Parathyroid adenoma (tissue), 2 donors: ENCODE data around the gene TCF7L2.

Experiments
- H2AFZ ChIP-seq: fragments of 300-600 bp; sonication (generic); one replicate; pipeline ENCODE4 v1.7.0; 2017; ENCODE audit warnings: antibody characterized with exemption, mild to moderate bottlenecking
- H3K27ac ChIP-seq: fragments of 300-600 bp; sonication (generic); one replicate; pipeline ENCODE4 v1.7.0; 2017
- H3K27me3 ChIP-seq: fragments of 300-600 bp; sonication (generic); one replicate; pipeline ENCODE4 v1.7.0; 2017; ENCODE audit warnings: low read length; ENCODE audit not compliant: control insufficient read depth, insufficient read depth
- H3K36me3 ChIP-seq: fragments of 300-600 bp; sonication (generic); one replicate; pipeline ENCODE4 v1.7.0; 2017; ENCODE audit warnings: low read length; ENCODE audit not compliant: control insufficient read depth, insufficient read depth
- H3K4me1 ChIP-seq: fragments of 300-600 bp; sonication (generic); one replicate; pipeline ENCODE4 v1.7.0; 2017; ENCODE audit warnings: control low read depth
- H3K4me2 ChIP-seq: fragments of 300-600 bp; sonication (generic); one replicate; pipeline ENCODE4 v1.7.0; 2017; ENCODE audit warnings: low read length
- H3K4me3 ChIP-seq: fragments of 300-600 bp; sonication (generic); one replicate; pipeline ENCODE4 v1.7.0; 2017; ENCODE audit warnings: low read depth, low read length
- H3K79me2 ChIP-seq: fragments of 300-600 bp; sonication (generic); one replicate; pipeline ENCODE4 v1.7.0; 2017; ENCODE audit warnings: control low read depth
- H3K9ac ChIP-seq: fragments of 300-600 bp; sonication (generic); one replicate; pipeline ENCODE4 v1.7.0; 2017; ENCODE audit warnings: mild to moderate bottlenecking
- H3K9me3 ChIP-seq: fragments of 300-600 bp; sonication (generic); one replicate; pipeline ENCODE4 v1.7.0; 2017; ENCODE audit warnings: low read length; ENCODE audit not compliant: control insufficient read depth
- TF ChIP-seq, protein P1 (sequence below): fragments of 300-600 bp; sonication (generic); IDR thresholded peaks from one replicate; pipeline ENCODE4 v1.7.0; 2017; ENCODE audit warnings: antibody characterized with exemption, mild to moderate bottlenecking
- donor health status: primary hyperparathyroidism.

Gene TCF7L2

DNA sequence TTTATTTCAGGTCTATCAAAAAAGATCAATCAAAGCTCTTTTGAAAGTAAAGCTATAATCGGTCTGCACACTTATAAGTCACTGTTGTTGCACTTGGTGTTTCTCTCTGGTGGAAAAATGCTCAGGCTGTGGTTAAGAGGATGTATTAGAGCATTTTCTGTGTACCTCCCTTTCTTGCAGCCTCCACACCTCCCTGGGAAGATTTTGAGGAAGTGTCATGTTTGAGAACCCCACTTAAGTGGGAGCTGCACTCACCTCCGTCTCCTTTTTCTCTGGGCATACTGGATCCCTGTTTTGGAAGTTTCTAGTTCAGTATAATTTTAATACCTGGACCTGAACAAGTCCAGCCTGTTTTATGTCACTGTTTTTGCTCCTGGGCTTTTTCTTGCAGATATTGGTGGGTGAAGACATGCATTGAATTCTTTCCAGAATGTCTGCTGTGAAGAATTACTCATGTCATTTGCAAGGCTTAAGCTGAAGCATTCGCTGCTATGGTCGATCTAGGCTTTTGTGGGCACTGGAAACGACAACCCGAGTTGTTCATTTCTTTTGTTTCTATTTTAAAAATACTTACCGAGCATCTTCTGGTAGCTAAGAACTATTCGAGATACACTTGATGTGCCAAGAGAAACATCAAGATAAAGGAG lies 36.6 kb downstream of the TCF7L2 start:
- Histone ChIP-seq H3K9me3 (no peaks in the 10 kb centered on the region), H3K4me3 (no peak overlapping the region), H3K36me3 (no peaks in the 10 kb centered on the region), H2AFZ (no peak overlapping the region), H3K27me3 (no peaks in the 10 kb centered on the region), H3K9ac (no peak overlapping the region), H3K79me2 (peaks cover 71% of the 10 kb centered on the region), H3K4me2 (no peak overlapping the region), H3K27ac (no peak overlapping the region), H3K4me1 (peaks cover 10% of the 10 kb centered on the region)
- TF ChIP-seq, protein P1, sequence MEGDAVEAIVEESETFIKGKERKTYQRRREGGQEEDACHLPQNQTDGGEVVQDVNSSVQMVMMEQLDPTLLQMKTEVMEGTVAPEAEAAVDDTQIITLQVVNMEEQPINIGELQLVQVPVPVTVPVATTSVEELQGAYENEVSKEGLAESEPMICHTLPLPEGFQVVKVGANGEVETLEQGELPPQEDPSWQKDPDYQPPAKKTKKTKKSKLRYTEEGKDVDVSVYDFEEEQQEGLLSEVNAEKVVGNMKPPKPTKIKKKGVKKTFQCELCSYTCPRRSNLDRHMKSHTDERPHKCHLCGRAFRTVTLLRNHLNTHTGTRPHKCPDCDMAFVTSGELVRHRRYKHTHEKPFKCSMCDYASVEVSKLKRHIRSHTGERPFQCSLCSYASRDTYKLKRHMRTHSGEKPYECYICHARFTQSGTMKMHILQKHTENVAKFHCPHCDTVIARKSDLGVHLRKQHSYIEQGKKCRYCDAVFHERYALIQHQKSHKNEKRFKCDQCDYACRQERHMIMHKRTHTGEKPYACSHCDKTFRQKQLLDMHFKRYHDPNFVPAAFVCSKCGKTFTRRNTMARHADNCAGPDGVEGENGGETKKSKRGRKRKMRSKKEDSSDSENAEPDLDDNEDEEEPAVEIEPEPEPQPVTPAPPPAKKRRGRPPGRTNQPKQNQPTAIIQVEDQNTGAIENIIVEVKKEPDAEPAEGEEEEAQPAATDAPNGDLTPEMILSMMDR, result no peak

DNA sequence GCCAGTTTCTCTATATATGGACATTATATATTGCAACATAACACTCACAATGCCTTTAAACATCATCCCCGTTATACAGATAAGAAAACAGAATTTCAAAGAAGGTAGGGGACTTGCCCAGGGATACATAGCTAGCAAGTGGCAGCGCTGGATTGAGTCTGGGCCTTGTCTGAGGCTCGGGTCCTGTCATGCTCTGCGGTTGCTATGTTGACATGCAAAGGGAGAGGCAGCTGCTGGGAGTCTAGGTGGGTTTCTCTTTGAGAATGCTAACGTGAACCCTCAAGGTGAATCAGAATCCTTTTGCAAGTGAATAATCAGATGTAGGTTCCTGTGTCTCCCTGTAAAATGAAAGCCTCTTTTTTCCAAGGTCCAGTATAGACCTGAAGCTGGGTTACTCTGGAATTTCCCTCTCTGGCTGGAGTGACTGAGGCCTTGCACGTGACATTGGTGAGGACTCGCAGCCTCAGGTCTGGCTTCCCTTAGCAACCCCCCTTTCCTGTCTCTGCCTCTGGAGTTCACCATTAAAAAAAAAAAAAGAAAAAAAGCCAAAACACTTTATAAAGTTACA lies 38.9 kb downstream of the TCF7L2 start:
- TF ChIP-seq, protein P1, result no peak
- Histone ChIP-seq H3K4me3 (no peak overlapping the region), H3K4me2 (no peak overlapping the region), H3K9me3 (no peaks in the 10 kb centered on the region), H3K4me1 (peaks cover 6% of the 10 kb centered on the region), H3K36me3 (no peaks in the 10 kb centered on the region), H3K79me2 (peaks cover 73% of the 10 kb centered on the region), H3K27me3 (no peaks in the 10 kb centered on the region), H2AFZ (no peak overlapping the region), H3K9ac (no peak overlapping the region), H3K27ac (no peak overlapping the region)

DNA sequence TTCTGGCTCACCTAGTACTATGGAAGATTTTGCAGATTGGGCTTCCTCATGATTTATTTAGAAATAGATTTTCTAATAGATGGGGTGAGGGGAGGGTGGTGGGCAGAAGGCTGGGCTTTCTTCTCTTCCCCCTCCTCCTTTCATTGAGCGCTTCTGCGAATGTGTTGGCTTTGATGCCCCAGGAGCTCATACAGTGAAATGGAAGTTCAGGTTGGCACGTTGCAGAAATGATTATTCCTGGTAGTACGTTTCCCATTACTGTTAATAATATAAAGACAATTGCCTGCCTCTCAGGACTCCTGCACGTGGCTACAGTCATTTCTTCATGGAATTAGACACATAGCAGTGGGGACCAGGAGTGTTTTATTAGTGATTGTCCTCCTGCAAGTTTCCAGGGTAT lies 39.8 kb downstream of the TCF7L2 start:
- Histone ChIP-seq H3K27ac (no peak overlapping the region), H3K4me1 (peaks cover 6% of the 10 kb centered on the region)

GRCh38 chr10:112990271-112990670 lies 40.2 kb downstream of the TCF7L2 start:
- TF ChIP-seq, protein P1, result no peak

More for the DNA sequence above, 39.8 kb downstream of the TCF7L2 start:
- peaks cover 71% of the 10 kb centered on the region for H3K79me2 ChIP-seq
- H3K36me3 ChIP-seq, result no peaks in the 10 kb centered on the region
- no peaks in the 10 kb centered on the region for H3K27me3 ChIP-seq
- H3K4me2 ChIP-seq, result no peak overlapping the region
- no peak overlapping the region for H3K4me3 ChIP-seq
- H3K9me3 ChIP-seq, result no peaks in the 10 kb centered on the region
- TF ChIP-seq, protein P1, result no peak
- no peak overlapping the region for H2AFZ ChIP-seq
- H3K9ac ChIP-seq, result no peak overlapping the region

More at GRCh38 chr10:112990271-112990670, 40.2 kb downstream of the TCF7L2 start:
- no peaks in the 10 kb centered on the region for H3K9me3 ChIP-seq
- no peaks in the 10 kb centered on the region for H3K36me3 ChIP-seq
- H3K9ac ChIP-seq, result no peak overlapping the region
- no peak overlapping the region for H3K27ac ChIP-seq
- H3K4me2 ChIP-seq, result no peak overlapping the region
- peaks cover 6% of the 10 kb centered on the region for H3K4me1 ChIP-seq
- no peaks in the 10 kb centered on the region for H3K27me3 ChIP-seq
- peaks cover 74% of the 10 kb centered on the region for H3K79me2 ChIP-seq
- H3K4me3 ChIP-seq, result no peak overlapping the region
- no peak overlapping the region for H2AFZ ChIP-seq
